Effector CD4-positive, alpha-beta T cell (primary cell): ENCODE results near the gene MRGPRE.

Experiments used
- DNase-seq: peaks from one replicate; pipeline ENCODE4 v3.0.0-alpha.2; 2020

Gene MRGPRE

DNA sequence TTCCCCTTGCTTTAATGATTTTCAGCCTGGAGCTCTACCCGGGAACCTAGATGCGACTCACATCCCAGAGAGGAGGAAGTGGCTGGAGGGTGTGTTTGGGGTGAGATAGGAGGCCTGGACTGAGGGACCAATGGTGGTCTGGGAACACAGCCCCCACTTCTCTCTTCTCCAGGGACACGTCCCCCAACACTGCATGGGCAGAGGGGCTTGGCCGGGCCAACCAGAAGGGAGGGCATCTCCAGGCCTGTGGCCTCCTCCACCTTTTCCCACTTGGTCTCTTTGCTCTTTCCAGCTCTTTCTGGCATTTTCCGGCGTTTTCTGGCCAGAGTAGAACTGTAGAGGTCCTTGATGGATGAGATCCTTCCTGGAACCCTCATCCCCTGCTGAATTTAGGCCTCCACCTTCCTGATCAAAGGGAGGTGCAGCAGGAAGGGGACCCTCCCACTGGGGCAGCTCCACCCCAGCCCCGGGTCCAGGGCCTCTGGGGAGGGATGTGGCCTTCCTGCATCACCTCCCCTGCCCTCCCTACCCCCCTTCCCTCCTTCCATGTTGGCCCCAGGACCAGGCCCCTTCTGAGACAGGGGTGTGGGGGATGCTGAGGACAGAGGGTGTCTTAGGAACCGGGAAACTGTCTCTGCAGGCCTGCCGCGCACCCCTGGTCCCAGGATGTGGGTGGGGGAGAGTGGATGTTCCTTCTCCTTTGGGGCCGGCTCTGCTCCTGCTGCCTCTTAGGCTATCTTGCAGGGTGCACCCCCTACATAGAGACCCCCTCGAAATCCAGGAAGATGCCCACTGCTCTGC, 38.0 kb downstream of the MRGPRE start:
- no peak for DNase-seq

DNA sequence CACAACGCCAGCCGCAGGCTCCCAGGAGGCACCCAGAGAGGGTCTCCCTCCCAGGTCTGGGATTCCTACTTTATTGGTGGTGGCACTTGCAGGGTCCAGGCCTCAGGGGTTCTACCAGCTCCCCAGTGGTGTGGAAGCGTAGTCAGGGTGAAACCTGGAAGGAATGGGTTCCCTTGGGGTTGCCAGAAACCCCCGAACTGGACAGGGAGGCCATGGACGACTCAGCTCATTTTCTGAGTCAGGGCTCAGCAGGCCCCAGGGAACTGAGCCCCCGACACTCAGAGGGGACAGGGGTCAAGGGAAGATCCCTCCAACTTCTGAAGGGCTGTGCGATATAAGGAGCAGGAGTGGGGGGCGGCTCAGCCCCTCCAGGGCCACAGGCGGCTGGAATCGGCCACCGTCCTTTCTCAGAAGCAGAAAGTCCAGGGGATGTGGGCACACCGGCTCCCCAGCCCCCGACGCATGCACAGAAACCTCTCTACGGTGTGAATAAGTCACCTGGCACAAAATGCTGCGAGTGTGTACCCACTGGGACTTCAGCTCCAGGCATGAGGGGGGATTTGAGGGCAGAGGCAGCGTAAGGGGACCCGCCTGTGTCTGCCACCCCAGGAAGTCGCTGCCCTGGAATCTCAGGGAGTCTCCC, 38.7 kb downstream of the MRGPRE start:
- no peak for DNase-seq

- DNase-seq, result no peak
These were observed 39.5 kb downstream of the MRGPRE start for GRCh38 chr11:3192511-3193372.

GRCh38 chr11:3191586-3192324, 40.5 kb downstream of the MRGPRE start:
- DNase-seq, result no peak

DNA sequence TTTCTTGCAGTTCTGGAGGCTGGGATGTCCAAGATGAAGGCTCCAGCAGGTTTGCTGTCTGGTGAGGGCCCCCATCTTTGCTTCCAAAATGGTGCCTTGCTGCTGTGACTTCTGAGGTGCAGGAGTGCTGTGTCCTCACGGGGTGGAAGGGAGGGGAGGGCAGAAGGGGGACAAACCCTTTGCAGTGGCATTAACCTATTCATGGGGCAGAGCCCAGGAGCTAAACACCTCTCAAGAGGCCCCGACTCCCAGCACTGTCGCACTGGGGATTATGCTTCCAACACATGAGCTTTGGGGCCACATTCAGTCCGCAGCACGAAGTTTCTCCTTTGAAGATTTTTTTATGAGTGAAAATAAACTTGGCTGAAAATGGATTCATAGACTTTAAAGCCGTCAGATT, 41.6 kb downstream of the MRGPRE start:
- DNase-seq, result no peak

- no peak for DNase-seq
These were observed 42.2 kb downstream of the MRGPRE start for GRCh38 chr11:3189886-3190583.

- DNase-seq, result no peak
These were observed 42.9 kb downstream of the MRGPRE start for GRCh38 chr11:3189196-3189843.

- no peak for DNase-seq
These were observed 43.6 kb downstream of the MRGPRE start for GRCh38 chr11:3188496-3189195.

DNA sequence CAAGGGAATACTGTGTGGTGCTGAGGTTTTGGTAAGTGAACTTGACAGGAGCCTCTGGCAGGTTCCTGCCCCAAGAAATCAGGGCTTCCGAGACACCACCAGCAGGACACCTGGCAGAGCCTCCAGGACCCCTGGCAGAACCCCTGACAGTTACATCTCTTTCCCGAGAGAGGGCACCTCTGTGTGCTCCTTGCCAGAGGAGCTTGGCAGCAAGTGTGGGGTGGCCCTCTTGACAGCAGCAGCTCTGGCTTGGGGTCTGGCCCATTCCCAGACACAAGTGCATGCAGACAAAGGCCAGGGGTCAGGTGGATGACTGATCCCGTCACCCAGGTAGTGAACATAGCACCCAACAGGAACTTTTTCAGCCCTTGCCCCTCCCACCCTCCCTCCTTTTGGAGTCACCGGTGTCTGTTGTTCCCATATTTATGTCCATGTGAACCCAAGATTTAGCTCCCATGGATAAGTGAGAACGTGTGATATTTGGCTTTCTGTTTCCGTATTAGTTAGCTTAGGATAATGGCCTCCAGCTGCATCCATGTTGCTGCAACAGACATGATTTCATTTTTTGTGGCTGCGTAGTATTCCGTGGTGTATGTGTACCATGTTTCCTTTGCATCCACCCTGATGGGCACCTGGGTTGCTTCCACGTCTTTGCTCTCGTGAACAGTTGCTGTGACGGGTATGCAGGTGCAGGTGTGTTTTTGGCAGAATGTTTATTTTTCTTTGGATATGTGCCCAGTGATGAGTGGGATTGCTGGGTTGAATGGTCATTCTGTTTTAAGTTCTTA, 45.9 kb downstream of the MRGPRE start:
- DNase-seq, result no peak

DNA sequence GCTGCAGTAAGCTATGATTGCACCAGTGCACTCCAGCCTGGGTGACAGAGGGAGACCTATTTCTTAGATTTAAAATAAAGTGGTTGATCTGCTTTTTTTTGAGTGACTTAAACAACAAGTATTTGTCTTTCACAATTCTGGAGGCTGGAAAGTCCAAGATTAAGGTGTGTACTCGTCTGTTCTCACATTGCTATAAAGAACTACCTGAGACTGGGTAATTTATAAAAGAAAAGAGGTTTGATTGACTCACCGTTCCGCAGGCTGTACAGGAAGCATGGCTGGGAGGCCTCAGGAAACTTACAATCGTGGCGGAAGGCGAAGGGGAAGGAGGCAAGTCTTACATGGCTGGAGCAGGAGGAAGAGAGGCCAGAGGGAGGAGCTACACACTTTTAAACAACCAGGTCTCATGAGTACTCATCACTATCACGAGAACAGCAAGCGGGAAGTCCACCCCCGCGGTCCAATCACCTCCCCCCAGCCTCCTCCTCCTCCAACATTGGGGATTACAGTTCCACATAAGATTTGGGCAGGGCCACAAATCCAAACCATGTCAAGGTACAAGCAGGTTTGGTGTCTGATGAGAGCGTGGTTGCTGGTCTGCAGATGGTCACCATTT, 47.4 kb downstream of the MRGPRE start:
- DNase-seq, result no peak

DNA sequence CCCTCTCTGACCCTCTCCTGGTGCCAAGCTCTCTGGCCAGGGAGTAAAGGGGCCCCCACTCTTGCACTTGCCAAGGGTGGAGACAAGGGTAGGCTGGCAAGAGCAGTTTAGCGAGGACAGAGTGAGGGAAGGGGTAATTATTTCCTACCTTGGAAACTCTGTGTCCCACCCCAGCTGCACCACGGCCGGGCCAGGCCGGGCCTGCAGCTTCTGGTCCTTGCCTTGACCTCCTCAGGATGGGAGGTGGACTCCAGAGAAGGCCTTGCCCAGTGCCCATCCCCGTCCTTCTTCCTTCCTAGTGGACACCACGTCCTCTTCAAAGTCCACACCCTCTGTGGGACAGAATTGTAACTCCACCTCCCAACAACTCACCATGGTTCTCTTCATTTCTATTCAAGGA, 48.7 kb downstream of the MRGPRE start:
- no peak for DNase-seq

DNA sequence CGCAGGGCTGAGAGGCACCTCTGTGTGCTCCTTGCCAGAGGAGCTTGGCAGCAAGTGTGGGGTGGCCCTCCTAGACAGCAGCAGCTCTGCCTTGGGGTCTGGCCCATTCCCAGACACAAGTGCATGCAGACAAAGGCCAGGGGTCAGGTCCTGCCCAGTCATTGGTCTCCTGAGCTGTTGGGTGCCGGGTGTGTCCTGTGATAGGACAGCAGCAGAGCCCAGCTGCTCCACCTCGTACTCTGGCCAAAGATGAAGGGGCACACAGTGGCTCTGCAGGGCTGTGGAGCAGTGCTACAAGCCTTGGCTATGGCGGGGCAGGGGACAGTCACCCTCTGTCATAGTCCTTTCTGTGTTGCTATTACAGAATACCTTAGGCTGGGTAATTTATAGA, 49.8 kb downstream of the MRGPRE start:
- DNase-seq, result no peak

- DNase-seq, result no peak
These were observed 50.3 kb downstream of the MRGPRE start for GRCh38 chr11:3181725-3182461.

DNA sequence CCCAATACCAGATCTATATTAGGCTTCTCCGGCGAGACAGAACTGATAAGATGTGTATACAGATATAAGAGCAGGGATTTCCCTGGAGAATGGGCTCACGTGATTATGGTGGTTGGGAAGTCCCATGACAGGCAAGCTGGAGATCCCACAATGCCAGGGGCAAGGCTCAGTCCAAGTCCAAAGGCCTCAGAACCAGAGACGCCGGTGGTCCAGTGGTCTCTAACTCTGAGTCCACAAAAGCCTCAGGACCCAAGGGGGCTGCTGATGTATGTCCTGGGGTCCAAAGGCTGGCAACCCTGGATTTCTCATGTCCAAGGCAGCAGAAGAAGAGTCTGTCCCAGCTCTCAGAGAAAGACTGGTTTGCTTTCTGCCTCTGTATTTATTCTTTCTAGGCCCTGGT, 51.3 kb downstream of the MRGPRE start:
- DNase-seq, result no peak

- DNase-seq, result no peak
These were observed 53.9 kb downstream of the MRGPRE start for GRCh38 chr11:3178349-3178748.

- DNase-seq, result no peak
These were observed 54.3 kb downstream of the MRGPRE start for GRCh38 chr11:3177931-3178330.
